HK-2 (cell line): Measurements from ENCODE around the gene TMEM222.
"Not testable (repeated sequence)": the region's sequence is repeated elsewhere in the genome, so short reads cannot be mapped to it uniquely, and the experiment has no call there.

Source experiments
- DNase-seq: peaks from one replicate; pipeline ENCODE4 v3.0.0-alpha.2; 2018; ENCODE audit not compliant: unreplicated experiment

TMEM222 gene

GRCh38 chr1:27380224-27380623 is 58.3 kb downstream of the TMEM222 start:
- DNase-seq = no peak

GRCh38 chr1:27380766-27381733 is 59.1 kb downstream of the TMEM222 start:
- no peak for DNase-seq

DNA sequence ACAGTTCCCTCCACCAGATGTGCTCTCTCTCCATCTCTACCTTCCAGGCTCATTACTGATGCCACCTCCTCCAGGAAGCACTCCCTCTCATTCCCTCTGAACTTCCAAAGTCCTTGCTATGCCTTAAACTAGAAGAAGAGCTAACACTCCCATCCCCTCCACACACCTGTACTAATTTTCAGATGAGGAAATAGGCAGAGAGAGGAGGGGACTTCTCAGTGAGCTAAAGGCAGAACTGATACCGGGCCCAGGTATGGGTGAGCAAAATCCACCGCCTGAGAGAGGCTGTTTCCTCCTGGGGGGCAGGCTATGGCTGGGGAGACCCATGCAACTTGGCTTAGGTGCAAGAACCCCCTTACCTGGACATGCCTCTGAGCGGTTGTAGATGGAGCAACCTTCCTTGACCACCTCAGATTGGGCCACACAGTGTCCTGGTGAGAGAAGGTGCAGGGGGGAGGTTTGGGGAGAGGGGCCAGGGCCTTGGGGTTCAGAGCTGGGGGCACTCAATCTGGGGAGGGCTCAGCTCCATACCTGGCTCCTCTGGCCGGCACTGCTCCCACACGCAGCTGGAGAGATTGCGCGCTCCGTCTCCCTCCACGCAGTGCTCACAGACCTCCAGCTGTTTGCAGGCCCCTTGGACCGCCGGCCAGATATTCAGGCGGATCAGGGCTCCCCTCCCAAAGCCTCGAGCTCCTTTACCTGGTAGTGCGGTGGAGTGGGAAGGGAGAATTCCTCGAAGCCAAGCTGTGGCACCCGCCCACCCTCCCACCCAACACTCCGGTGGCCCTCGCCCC is 60.2 kb downstream of the TMEM222 start:
- no peak for DNase-seq

GRCh38 chr1:27383039-27383605 is 61.2 kb downstream of the TMEM222 start, which contains the start of gene CD164L2:
Gene CD164L2 (minus strand): TSS chr1:27383333. CDS start chr1:27383239, 94 bp downstream.
- no peak for DNase-seq

GRCh38 chr1:27383661-27384060 is 61.7 kb downstream of the TMEM222 start:
- DNase-seq = no peak

DNA sequence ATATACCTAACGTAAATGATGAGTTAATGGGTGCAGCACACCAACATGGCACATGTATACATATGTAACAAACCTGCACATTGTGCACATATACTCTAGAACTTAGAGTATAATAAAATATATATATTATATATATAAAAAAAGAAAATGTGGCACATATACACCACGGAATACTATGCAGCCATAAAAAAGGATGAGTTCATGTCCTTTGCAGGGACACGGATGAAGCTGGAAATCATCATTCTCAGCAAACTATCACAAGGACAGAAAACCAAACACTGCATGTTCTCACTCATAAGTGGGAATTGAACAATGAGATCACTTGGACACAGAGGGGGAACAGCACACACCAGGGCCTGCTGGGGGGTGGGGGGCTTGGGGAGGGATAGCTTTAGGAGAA is 62.8 kb downstream of the TMEM222 start:
- DNase-seq = not testable (repeated sequence)
